Lung (tissue), 12 donors: ENCODE data around the gene SPOP. TPM values are rescaled to one million over a fixed set of nuclear protein-coding genes. Genes with fewer than 3 reads are reported as not detected.

ENCODE experiments used
- ATAC-seq: fragments of 200-7000 bp; cut with Tn5 transposase; one replicate; pipeline ENCODE4 v1.9.1; 2020; ENCODE audit warnings: moderate number of reproducible peaks; ENCODE audit not compliant: insufficient read depth, low FRiP score
- DNase-seq, 3 donors: peaks; one replicate each; pipeline ENCODE4 v3.0.0-alpha.2; 2013 to 2017
- H3K27ac ChIP-seq, 2 donors: one replicate each; pipeline ENCODE4 v1.5.1; 2013; ENCODE audit warnings: mild to moderate bottlenecking in 2 of 2, moderate library complexity in 2 of 2, control low read depth in 1 of 2, inconsistent platforms in 1 of 2, low read depth in 1 of 2, low read length in 1 of 2
- H3K27me3 ChIP-seq, 3 donors: one replicate each; pipeline ENCODE4 v1.5.1; 2013; ENCODE audit warnings: low read length in 2 of 3; ENCODE audit not compliant: control insufficient read depth in 3 of 3, insufficient read depth in 3 of 3
- H3K36me3 ChIP-seq, 4 donors: one replicate each; pipeline ENCODE4 v1.5.1; 2013; ENCODE audit warnings: low read length in 4 of 4, mild to moderate bottlenecking in 1 of 4, moderate library complexity in 1 of 4; ENCODE audit not compliant: control insufficient read depth in 4 of 4, insufficient read depth in 4 of 4
- H3K4me1 ChIP-seq, 5 donors: one replicate each; pipeline ENCODE4 v1.5.1; 2013; ENCODE audit warnings: low read length in 5 of 5, mild to moderate bottlenecking in 2 of 5, moderate library complexity in 1 of 5; ENCODE audit not compliant: control insufficient read depth in 5 of 5, insufficient read depth in 5 of 5
- H3K4me3 ChIP-seq: one replicate; pipeline ENCODE4 v1.5.1; 2013; ENCODE audit warnings: mild to moderate bottlenecking, control low read depth, moderate library complexity
- H3K9ac ChIP-seq, 2 donors: one replicate each; pipeline ENCODE4 v1.5.1; 2013; ENCODE audit warnings: low read length in 2 of 2, control low read depth in 1 of 2; ENCODE audit not compliant: insufficient read depth in 1 of 2
- H3K9me3 ChIP-seq, 4 donors: one replicate each; pipeline ENCODE4 v1.5.1; 2013; ENCODE audit warnings: low read length in 3 of 4, mild to moderate bottlenecking in 1 of 4, moderate library complexity in 1 of 4; ENCODE audit not compliant: control insufficient read depth in 4 of 4, insufficient read depth in 3 of 4
- CTCF ChIP-seq: IDR thresholded peaks from 2 replicates; pipeline ENCODE4 v1.5.1; 2012; ENCODE audit warnings: mild to moderate bottlenecking; ENCODE audit errors: control extremely low read depth, extremely low read depth
- WGBS, 2 donors: extraction: QIAGEN DNeasy Blood & Tissue Kit; methylation state at CpG; one replicate each; pipeline ENCODE4 v1.1.7; 2013; 5-methylcytosine and 5-hydroxymethylcytosine counted together
- polyA plus RNA-seq, 2 donors: library from polyadenylated mRNA; stranded (reverse); fragments of 200-250 nt; gene quantifications; one replicate each; pipeline ENCODE4 v1.2.1, GENCODE V29; 2013
- total RNA-seq, 2 donors: library from RNA; depleted of rRNA in 1 of 2; stranded (reverse); fragments of >200 nt in 1 of 2; gene quantifications; one replicate each; pipeline ENCODE4 v1.2.1, GENCODE V29; 2014 to 2021
- donor health status: control.
- donor health status: control.
- donor health status: Bipolar disorder and iron deficiency.
- donor health status: healthy.
- donor health status: DM: yes; HTN: yes; CAD: no.

SPOP gene
- total and polyA plus RNA-seq, 4 donors, result 28.7 to 98.0 (median 64.6) TPM

GRCh38 chr17:49670641-49671040 lies 7.3 kb downstream of the SPOP start:
- Histone ChIP-seq H3K36me3 (peaks cover 0 to 8% (median under 1%) of the 10 kb centered on the region in 4 donors), H3K9ac (no peak overlapping the region), H3K27me3 (no peaks in the 10 kb centered on the region), H3K4me1 (peaks cover 2 to 9% (median 3%) of the 10 kb centered on the region in 5 donors), H3K9me3 (no peaks in the 10 kb centered on the region), H3K27ac (no peak overlapping the region), H3K4me3 (no peak overlapping the region)
- DNase-seq (no peak), ATAC-seq (no peak)
- 37 to 73% methylated on average over 4 of the region's 4 CpGs for WGBS, 2 donors
- TF ChIP-seq CTCF, result no peak

DNA sequence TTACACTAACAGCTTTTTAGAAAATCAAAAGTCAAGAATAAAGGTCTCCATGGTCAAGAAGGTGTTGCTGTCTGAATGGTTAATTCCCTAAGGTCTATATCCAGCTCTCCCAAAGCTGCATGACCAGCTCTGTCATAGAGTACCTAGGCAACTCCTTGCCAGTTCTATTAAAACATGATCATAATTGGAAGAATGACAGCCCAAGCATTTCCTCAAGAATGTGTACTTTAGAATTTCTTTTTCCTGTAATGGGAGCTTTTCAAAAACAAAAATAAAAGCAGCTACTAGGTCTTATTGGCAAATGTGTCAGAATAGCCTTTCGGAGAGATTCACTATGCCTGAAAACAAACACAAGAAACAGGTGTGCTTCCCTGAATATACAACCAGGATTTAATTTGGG lies 7.9 kb downstream of the SPOP start:
- H3K9me3 ChIP-seq, result no peaks in the 10 kb centered on the region

DNA sequence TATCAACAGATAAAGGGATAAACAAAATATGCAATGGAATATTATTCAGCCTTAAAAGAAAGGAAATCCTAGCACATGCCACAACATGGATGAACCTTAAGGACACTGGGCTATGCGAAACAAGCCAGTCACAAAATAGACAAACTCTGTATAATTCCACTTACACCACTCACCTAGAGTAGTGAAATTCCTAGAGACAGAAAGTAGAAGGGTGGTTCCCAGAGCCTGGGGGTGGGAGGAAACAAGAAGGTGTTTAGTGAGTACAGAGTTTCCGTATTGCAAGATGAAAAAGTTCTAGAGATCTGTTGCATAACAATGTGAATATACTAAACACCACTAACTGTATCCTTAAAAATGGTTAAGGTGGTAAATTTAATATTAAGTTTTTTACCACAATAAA lies 10.0 kb downstream of the SPOP start:
- Histone ChIP-seq H3K9ac (no peak overlapping the region), H3K36me3 (peaks cover 0 to 3% (median 2%) of the 10 kb centered on the region in 4 donors), H3K9me3 (no peaks in the 10 kb centered on the region), H3K4me3 (no peak overlapping the region), H3K27ac (peak overlapping the region in 1 of 2 donors; percentile 21), H3K4me1 (peaks cover 0 to 11% (median 3%) of the 10 kb centered on the region in 5 donors), H3K27me3 (no peaks in the 10 kb centered on the region)
- 44 to 51% methylated on average over 2 of the region's 2 CpGs for WGBS, 2 donors
- no peak for DNase-seq
- TF ChIP-seq CTCF, result no peak
- ATAC-seq, result peak; percentile 19

More for the DNA sequence above, 7.9 kb downstream of the SPOP start:
- Histone ChIP-seq H3K27me3 (no peaks in the 10 kb centered on the region), H3K27ac (peak overlapping the region in 1 of 2 donors; percentile 33), H3K4me3 (no peak overlapping the region), H3K36me3 (peaks cover 0 to 2% (median under 1%) of the 10 kb centered on the region in 4 donors), H3K4me1 (peaks cover 0 to 9% (median 1%) of the 10 kb centered on the region in 5 donors), H3K9ac (no peak overlapping the region)
- 55 to 87% methylated on average over 1 of the region's 1 CpG for WGBS, 2 donors
- TF ChIP-seq CTCF, result no peak
- DNase-seq (no peak), ATAC-seq (no peak)

- H3K27ac ChIP-seq, result no peak overlapping the region
- peaks cover 0 to 4% (median 3%) of the 10 kb centered on the region in 4 donors for H3K36me3 ChIP-seq
- no peak overlapping the region for H3K9ac ChIP-seq
- ATAC-seq (no peak), DNase-seq (no peak)
- TF ChIP-seq CTCF, result no peak
- H3K9me3 ChIP-seq, result no peaks in the 10 kb centered on the region
- H3K4me3 ChIP-seq, result no peak overlapping the region
- H3K4me1 ChIP-seq, result peaks cover 0 to 6% (median 0%) of the 10 kb centered on the region in 5 donors
- WGBS, 2 donors, result 69 to 79% methylated on average over 3 of the region's 3 CpGs
- no peaks in the 10 kb centered on the region for H3K27me3 ChIP-seq
These were observed 13.1 kb downstream of the SPOP start for GRCh38 chr17:49664706-49665211.
